HG03103 (cell line): ENCODE data around the gene CACNA2D2.
A peak's percentile ranks its signal among the peaks of the same experiment; 100 is the strongest.

Experiments used
- ATAC-seq: cut with Tn5 transposase; IDR thresholded peaks from one replicate; pipeline ENCODE4 v1.9.1; 2021; ENCODE audit warnings: low read depth; ENCODE audit not compliant: unreplicated experiment

Gene CACNA2D2

DNA sequence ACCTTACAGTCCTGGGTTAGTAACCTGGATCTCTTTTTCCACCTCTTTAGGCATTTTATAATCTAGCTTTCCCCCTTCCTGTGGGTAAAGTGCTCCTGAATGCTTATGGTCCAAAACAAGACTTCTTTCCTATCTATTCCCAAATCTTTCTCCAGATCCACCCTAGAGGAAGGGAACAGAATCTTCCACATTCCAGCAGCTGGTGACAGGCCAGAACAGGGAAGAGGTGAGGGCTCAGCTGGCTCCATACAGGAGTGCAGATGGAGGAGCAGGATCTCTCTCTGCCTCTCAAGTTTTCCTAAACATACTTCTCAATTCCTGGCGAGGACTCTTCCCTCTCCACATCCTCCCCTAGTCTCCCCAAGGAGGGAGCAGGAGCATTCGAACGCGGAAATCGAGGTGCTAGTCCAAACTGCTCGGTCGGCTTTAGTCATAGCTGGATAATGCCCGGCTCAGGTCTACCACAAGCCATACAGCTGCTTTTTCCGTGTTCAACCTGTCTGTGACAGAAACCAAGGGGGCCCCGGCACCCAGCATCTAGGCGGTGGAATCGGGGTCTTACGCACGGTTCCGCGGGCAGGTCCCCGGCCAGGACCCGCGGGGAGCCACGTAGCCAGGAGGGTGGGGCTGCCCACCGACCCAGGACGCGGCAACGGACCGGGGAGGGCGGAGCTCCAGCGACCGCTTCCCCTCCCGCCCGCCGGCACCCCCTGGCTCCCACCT is 166.8 kb downstream of the CACNA2D2 start:
- ATAC-seq = peak; percentile 31

DNA sequence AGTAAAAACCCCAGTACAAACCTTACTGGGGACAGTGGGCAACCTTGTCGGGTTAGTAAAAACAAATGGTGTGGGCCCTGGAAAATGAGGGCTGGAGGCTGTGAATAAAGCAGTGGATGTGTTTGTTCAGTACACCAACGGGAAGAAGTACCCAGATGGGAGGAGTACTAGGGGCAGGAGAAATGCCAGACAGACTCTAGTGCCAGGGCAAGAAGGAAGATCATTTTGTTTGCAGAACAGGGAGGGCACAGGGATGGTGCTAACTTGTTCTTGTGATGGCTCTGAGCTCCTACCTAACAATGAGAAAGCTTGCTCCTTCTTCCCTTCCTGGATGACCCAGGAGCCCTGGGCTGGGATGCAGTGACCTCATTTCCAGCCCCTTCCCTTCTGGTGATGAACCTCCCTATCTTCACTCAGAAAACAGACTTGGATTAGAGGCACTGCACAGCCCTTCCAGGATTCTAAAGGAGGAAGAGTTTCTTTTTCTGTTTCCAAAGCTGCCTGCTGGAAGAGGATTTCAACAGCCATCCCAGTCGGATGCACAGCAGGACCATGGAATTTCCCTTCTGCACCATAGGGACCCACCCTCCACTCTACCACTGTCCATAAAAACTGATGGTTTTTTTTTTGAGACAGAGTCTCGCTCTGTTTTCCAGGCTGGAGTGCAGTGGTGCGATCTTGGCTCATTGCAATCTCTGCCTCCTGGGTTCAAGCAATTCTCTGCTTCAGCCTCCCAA is 168.9 kb downstream of the CACNA2D2 start:
- ATAC-seq = no peak

DNA sequence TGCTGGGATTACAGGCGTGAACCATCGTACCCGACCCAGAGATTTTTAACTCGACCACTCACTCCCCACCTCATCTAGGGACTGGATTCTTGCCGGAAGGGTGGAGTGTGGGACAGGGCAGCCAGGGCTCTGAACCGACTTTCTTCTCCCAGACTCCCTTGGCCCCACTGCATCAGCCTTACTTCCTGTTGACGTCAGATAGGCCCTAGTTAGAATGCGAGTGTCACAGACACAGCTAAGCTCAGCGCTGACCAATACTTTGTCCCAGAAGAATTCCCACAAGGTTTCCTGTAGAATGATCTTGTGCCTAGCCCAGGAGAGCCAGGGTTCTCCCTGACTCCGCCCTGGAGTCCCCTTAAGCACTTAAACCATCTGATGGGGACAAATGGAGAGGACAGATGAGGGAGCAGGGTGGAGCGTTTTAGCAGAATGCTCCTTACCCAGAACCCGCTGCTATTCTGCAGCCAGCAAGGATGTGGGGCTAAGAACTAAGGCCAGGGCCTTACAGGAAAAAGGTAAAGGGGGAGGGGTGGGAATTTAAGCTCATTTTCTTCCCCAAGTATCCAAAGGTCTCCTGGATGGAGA is 169.6 kb downstream of the CACNA2D2 start:
- ATAC-seq = no peak

DNA sequence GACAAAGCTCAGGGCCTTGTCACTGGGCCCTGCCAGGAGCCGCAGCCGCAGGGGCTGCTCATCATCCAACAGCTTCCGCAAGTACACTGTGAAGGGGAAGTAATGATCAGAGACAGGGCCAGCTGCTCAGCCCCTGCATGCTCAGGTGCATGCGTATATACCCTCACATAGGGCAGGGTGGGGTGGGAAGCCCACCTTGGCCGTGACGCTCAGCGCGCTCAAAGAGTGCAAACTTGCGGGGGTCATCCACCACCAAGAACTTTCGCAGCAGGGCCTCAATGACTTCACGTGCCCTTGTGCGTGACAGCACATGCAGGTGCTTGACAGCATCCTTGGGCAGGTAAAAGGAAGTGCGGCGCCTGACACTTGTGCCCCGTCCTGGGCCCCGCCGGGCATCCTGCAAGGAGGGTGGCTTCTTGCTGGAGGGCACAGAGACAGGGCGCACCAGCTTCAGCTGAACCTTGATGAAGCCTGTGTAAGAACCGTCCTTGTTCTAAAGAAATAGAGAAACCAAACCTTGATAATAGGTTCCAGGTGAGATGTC is 172.0 kb downstream of the CACNA2D2 start:
- no peak for ATAC-seq

DNA sequence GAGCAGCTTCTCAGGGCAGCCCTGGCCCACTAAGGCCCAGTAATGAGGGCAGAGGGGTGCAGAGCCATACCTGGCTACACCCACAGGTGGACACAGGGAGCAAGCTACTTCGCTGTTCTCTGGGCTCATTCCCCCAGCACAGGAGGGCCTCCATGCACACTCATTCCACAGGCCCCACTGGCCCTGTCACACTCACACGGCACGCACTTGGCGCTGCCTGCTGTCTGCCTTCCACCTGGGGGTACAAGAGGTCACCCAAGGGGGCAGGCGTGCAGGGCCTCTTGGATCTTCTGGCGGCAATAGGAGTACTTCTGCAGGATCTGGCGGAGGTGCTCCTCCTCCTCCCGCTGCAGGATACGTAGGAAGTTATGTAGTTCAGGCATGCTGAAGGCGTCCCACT is 173.1 kb downstream of the CACNA2D2 start:
- ATAC-seq = no peak

DNA sequence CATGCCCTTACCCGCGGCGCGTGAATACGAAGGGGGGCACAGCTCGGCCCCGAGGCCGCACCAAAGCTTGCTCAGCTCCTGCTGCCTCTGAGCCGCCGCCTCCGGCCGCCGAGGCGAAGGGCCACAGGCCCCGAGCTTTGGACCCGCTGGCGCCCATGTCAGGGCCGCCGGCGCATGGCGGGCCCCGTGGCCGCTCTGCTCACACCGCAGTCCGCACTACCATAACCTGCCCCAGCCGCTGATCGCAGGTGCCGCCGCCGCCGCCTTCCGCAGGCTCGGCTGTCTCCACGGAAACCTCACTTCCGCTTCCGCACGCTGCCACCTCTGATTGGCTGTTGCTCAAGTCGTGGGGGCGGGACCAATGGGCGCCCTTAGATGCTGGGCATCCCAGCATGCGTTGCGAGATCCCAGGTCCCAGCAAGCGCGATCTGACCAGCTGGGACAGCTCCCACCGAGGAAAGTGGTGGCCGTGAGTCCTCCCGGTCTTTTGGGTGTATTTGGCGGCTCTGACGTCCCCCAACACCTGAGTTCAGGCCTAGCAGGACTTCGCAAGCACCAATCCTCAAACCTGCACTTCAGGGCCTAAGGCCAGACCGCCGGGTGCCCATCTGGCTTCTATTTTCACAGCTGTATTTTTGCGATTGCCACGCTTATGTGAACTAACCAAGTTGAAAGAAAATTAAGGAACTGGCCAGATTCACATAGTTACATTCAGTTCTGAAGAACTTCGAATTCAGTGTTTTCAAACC is 175.3 kb downstream of the CACNA2D2 start, which contains the start of gene TUSC2:
TUSC2 (minus strand) TSS at position 281 of the 749 bp plus-strand sequence; CDS start at position 157, 124 bp downstream.
- ATAC-seq = peak; percentile 84

DNA sequence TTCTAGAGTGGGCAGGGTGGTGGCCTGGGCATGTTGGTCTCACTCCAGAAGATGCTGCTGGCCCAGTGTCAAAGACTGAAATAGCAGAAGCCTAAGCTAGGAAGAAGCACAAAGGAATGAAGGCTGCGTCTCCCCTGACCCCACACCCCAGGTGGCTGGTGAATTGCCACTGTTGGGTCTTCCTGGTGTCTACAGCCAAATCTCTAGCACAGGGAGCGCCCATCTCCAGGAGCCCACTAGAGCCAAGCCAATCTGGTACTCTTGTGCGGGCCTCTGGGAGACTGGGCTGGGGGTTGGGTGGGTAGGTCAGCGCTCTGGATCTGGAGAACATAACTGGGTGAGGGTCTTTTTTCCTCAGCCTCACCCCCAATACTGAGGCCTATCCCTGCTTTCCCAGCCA is 176.3 kb downstream of the CACNA2D2 start:
- no peak for ATAC-seq

DNA sequence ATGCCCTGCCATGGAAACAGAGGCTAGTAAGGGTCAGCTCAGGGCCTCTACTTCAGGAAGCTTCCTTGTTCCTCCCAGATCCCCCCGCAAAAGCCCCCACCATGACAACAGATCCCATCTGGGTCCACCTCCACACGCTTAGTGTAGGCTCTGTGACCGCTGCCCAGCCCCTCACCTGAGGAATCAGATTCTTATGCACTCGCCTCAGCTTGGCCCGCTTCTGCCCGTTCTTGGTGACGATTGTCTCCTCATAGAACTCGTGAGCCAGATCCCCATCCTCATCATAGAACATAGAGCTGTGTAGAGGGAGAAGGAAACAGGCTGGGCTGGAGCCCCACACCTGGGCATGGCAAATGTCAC is 177.3 kb downstream of the CACNA2D2 start:
- no peak for ATAC-seq

DNA sequence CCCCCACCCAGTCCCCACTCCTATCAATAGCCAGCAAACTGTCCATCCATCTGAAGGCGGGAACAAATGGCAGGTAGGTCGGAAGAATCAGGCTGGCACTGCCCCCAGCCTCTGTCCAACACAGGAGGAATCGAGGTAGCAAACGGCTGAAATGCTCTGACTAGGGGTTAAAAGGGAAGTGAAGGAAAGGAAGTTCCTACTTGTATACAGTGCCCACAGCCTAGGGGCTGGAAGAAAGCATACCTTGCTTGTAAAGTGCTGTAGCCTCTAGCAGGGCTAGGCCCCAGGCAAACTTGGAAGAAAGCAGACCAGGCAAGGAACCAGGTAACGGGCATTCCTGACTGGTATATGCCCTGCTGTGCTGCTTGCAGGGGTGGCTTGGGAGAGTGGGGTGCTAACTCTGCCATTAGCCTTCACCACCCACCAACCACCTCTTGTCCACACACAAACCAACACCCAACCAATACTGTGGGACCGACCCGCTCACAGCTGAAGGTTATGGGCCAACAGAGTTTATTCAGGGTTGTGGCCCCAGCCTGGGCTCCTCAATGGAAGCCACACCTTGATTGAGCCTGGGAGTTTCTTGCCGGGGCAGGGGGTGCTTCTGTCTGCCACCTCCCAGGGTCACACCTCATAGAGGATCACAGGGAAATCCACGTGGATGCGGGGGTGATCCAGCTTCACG is 177.8 kb downstream of the CACNA2D2 start:
- ATAC-seq = no peak

DNA sequence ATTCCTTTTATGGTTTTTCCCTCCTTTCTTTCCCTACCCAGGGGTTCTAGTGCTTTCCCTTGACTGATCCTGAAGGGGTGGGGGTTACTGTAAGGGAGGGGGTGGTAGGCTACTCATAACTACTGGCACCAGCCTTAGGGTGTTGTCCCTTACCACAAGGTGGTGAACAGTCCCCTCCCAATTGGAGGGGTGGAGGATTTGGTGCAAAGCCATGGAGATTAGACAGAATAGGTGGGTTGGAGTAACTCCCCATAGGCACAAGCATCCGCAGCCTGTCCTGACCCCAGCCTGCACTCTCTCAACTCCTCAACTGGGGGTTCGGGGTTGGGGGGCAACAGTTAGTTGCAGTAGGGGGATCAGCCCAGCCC is 178.3 kb downstream of the CACNA2D2 start:
- no peak for ATAC-seq

DNA sequence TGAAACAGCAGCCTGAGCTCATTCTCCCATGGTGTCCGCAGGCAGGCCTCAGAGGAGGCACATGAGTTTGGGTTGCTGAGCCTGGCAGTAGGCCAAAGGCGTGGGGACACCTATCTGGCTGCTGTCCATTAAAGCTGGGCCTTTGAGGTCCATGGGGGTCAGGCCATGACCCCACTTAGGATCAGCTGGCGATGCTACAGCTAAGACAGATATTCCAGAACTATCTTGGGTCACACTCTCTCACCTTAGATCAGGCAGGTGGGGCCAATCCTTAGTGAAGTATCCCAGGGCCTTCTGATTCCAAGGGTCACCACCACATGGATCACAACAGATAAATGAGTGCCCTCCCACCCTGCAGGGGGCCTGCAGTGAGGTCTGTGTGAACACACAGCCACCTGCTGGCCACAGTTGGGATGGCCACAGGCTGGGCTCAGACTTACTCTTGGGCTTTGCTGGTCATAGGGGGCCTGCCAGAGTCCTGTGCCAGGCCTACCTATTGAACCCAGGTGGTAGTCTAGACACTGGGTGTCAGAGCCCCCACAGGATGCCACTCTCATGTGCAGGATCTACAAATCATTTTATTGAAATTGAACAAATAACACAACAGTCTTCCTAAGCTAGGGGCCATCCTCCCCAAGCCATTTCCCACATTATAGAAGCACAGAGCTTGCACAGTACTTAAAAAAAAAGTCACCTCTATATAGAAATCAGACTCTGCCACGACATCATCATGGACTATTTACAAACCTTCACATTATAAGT is 178.9 kb downstream of the CACNA2D2 start:
- no peak for ATAC-seq

DNA sequence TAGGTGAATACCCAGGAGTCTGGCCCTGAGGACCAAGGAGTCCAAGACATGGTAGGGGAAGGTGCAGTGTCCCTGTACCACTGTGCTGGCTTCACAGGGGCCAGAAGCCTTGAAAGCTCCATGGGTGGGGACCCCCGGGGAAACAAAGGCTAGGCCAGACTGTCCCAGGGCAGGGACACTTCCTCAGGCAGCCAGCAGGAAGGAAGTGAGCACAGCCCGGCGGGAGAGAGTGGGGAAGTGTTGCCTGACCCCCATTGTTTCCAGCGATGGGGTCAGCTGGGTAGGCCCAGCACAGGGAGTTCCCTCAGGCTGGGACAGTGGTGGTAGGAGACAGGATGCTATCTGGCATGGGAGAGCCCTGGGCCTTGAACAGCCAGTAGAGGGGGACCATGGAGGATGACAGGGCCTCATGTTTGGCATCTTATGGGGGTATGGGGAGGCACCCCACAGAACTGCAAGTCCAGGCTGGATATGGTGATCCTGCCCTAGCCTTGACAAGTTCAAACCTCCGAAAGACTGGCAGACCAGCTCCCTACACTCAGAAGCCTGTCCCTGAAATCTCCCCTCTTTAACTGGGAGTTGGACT is 179.7 kb downstream of the CACNA2D2 start:
- ATAC-seq = no peak

DNA sequence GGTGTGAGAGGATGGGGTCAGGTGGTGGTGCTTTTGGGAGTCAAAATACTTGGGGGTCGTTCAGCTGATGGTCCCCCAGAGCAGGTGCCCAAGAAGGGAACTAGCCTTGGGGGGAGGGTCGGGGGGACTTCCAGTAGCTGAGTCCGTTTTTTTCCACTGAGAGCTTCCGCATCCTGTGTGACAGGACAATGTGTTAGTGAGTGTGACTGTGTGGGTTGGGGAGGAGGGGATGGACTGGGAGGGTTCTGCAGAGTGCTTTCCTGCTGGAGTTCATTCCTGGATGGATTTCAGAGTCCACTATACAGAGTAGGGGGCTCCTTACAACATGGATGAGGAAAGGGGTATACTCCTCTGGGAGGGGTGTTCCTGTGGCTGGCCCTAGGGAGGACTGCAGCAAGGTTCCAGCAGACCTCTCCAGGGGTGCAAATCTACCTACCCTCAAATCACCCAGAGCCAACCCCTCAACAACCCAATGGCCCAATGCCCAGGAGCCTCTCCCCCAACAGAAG is 180.3 kb downstream of the CACNA2D2 start:
- ATAC-seq = no peak

DNA sequence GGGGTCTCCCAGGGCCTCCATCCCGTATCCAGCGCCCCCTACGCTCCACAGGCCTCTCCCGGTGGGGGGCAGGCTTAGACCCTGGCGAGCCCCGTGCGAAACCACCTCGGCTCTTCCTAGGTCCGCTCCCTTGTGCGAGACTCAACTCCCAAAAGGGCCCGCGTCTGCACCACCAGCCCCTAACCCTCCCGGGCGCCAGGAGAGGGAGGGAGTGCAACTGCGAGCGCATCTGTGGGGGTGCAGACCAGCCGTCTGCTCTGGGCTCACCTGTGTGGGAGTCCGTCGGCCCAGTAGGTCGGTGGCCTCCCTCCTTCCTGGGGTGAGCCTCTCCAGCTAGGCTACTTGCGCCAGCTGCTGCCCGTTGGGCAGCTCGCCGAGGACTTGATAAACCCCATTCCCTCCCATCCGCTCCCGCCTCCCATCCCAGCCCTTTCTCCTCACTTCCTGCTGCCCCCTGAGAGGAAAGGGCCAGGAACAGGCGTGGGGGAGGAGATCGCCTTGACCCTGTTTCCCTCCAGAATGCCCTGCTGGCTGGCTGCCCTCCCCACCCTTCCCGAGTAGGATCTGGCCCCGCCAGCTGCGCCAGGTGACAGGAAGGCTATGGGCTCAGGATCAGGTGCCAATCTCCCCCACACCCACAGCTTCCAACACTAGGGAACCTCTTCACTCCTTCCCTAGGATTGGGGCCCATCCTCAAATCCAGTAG is 180.9 kb downstream of the CACNA2D2 start, which contains the start of gene HYAL2:
HYAL2 (minus strand) TSS at position 360 of the 706 bp plus-strand sequence. CDS start 2,256 bp downstream, outside the sequence.
- ATAC-seq = no peak

DNA sequence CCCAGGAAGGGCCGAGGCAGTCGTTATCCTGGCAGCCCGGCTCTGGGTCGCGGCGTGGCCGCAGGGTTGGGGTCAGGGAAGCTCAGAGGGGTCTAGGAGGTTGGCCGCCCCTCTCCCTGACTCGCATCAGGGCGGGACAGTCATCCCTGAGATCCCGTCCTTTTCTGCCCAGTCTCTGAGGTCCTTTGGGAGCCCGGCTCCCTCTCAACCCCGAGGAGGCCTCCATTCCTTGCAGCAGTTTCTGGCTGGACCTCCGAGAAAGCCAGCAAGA is 181.4 kb downstream of the CACNA2D2 start:
- no peak for ATAC-seq

DNA sequence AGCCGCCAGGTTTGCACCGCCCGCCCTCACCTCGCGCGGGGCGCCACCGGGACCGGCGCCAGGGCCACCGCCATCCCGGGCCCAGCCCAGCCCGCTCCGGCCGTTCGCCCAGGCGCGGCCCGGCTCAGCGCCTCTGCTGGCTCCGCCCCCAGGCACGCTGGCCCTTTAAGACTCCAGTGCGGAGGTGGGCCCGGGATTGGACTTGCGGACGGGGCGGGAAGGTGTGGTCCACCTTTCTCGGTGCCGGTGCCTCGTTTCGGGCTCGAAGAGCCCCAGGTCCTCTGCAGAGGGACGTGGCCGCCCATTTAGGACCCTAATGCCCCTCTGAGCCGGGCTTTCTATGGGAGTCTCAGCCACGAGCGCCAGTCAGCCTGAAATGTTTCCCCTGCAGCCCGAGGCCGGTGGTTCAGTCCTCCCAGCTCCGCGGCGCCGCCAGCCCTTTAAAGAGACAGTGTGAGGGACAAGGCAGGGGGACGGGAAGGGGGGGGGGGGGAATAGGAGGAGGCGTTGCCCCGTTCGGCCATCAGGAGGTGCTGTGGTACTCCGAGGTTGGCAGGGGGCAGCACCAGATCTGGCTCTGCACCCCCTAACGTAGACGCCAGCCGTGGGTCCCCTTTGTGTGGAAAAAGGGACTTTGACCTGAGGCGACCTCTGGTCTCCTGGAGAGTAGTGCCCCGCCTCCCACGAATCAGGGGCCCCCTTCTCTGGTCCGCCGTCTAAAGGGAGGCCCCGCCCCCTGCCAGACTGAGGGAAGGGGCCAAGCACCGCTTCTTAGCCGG is 181.9 kb downstream of the CACNA2D2 start:
- ATAC-seq = peak; percentile 70

DNA sequence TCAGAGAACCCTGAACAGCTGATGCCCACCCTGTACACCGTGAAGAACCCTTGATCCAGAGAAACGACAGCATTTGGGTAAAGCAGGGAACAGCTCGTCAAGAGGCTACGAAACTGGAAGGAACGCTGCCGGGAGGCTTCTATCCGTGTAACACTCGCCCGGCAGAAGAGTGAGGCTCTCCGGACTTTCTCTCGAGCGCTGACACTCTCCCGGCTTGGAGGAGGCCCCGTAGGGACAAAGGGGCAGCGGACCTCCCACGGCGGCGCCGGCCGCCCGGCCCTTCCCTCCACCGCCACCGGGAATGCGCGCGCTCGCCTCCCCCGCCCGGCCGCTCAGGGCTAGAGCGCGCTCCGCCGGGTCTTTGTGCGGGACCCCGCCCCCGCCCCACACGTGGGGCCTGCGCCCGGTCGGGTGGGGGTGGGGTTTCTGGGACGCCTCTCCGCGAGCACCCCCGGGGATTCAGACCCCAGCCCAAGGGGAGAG is 182.5 kb downstream of the CACNA2D2 start:
- peak; percentile 29 for ATAC-seq
